ENCODE data around the gene BEGAIN. TPM values are rescaled to one million over a fixed set of nuclear protein-coding genes. Genes with fewer than 3 reads are reported as not detected.

BEGAIN gene
- total and polyA plus RNA-seq, 2 donors (not counting 3 experiments of a cell fraction or from before 2014, with no cell fraction given): 0.49 TPM; not detected in 1

- CTCF ChIA-PET: interaction anchor here (1.1 kb wide), 1 partner anchor 69 kb away, joined by 4 read pairs; no protein-coding TSS in a partner anchor
- H2AFZ ChIP-seq (ENCODE audit: low read depth, low read length): no peak overlapping the region
- H3K9ac ChIP-seq (replicated peaks; ENCODE audit: extremely low read depth, insufficient read depth, low read length): no peak overlapping the region
- no peak overlapping the region for H3K4me2 ChIP-seq (ENCODE audit: insufficient read depth, low read length)
- H3K27me3 ChIP-seq (ENCODE audit: control insufficient read depth in 2 of 2, insufficient read depth in 2 of 2, low read length in 2 of 2): no peaks in the 10 kb centered on the region
- TF ChIP-seq FOS (IDR thresholded peaks at IDR 0.05; ENCODE audit: borderline replicate concordance, insufficient read depth, low read length) (no peak), JUN (IDR thresholded peaks at IDR 0.05; ENCODE audit: borderline replicate concordance, insufficient read depth, insufficient read length, low read depth) (no peak), MYC (IDR thresholded peaks at IDR 0.05; ENCODE audit: low read depth, low read length) (no peak), EZH2 (IDR thresholded peaks at IDR 0.05; ENCODE audit: borderline replicate concordance, low read depth, low read length, severe bottlenecking) (no peak), POLR2AphosphoS5 (IDR thresholded peaks at IDR 0.05; ENCODE audit: insufficient read depth, low read depth, low read length) (no peak), POLR2A (IDR thresholded peaks at IDR 0.05; ENCODE audit: low read depth, low read length) (no peak), GATA2 (IDR thresholded peaks at IDR 0.05; ENCODE audit: insufficient read depth, insufficient read length, low read depth, low read length) (no peak)
- TF ChIP-seq, protein P1, sequence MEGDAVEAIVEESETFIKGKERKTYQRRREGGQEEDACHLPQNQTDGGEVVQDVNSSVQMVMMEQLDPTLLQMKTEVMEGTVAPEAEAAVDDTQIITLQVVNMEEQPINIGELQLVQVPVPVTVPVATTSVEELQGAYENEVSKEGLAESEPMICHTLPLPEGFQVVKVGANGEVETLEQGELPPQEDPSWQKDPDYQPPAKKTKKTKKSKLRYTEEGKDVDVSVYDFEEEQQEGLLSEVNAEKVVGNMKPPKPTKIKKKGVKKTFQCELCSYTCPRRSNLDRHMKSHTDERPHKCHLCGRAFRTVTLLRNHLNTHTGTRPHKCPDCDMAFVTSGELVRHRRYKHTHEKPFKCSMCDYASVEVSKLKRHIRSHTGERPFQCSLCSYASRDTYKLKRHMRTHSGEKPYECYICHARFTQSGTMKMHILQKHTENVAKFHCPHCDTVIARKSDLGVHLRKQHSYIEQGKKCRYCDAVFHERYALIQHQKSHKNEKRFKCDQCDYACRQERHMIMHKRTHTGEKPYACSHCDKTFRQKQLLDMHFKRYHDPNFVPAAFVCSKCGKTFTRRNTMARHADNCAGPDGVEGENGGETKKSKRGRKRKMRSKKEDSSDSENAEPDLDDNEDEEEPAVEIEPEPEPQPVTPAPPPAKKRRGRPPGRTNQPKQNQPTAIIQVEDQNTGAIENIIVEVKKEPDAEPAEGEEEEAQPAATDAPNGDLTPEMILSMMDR (IDR thresholded peaks at IDR 0.05; ENCODE audit: extremely low read depth in 1 of 2, insufficient read depth in 1 of 2, low read depth in 1 of 2, low read length in 2 of 2): no peak
- TF ChIP-seq, protein P2, sequence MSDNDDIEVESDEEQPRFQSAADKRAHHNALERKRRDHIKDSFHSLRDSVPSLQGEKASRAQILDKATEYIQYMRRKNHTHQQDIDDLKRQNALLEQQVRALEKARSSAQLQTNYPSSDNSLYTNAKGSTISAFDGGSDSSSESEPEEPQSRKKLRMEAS (IDR thresholded peaks at IDR 0.05; ENCODE audit: insufficient read depth, insufficient read length): no peak
- dilution Hi-C loops (cut with MboI; ENCODE audit: extremely low pct_ligation_motif_present, low sequenced_read_pairs) (no loop called here), intact Hi-C loops (cut with micrococcal nuclease) (no loop called here)
- POLR2A ChIA-PET: no interaction called here
- no peak for FAIRE-seq
- H3K9me1 ChIP-seq (replicated peaks; ENCODE audit: control insufficient read depth, extremely low read depth, insufficient read depth, low read length): no peaks in the 10 kb centered on the region
- no TSS peak for BruUV-seq (replicated peaks)
- no peaks in the 10 kb centered on the region for H3K36me3 ChIP-seq (ENCODE audit: control insufficient read depth in 2 of 2, extremely low read depth in 1 of 2, insufficient read depth in 2 of 2, low read length in 2 of 2)
- H3K27ac ChIP-seq (ENCODE audit: insufficient read depth, low read depth, low read length): no peak overlapping the region
- no peaks in the 10 kb centered on the region for H3K9me3 ChIP-seq (replicated peaks; ENCODE audit: control insufficient read depth, insufficient read depth, low read length)
- no peak overlapping the region for H3K4me3 ChIP-seq (replicated peaks in 1 of 3; ENCODE audit: insufficient read depth in 1 of 3, low read depth in 1 of 3, low read length in 3 of 3)
- H3K79me2 ChIP-seq (ENCODE audit: control insufficient read depth, insufficient read depth, low read length): no peaks in the 10 kb centered on the region
- H3K4me1 ChIP-seq (ENCODE audit: control insufficient read depth, extremely low read depth, insufficient read depth, low read length): no peaks in the 10 kb centered on the region
- no peaks in the 10 kb centered on the region for H4K20me1 ChIP-seq (replicated peaks; ENCODE audit: control insufficient read depth, extremely low read depth, insufficient read depth, low read length)
- no peak for DNase-seq (ENCODE audit: low read depth, low spot score)
Observed at GRCh38 chr14:100576091-100577085, 10.8 kb downstream of the BEGAIN start.
